Measurements from ENCODE around the gene RALB. TPM values are rescaled to one million over a fixed set of nuclear protein-coding genes. Genes with fewer than 3 reads are reported as not detected.
"Not testable (repeated sequence)": the region's sequence is repeated elsewhere in the genome, so short reads cannot be mapped to it uniquely, and the experiment has no call there.

Gene RALB
- total RNA-seq, 1 donor from 2014 or later, result 52.8 TPM

DNA sequence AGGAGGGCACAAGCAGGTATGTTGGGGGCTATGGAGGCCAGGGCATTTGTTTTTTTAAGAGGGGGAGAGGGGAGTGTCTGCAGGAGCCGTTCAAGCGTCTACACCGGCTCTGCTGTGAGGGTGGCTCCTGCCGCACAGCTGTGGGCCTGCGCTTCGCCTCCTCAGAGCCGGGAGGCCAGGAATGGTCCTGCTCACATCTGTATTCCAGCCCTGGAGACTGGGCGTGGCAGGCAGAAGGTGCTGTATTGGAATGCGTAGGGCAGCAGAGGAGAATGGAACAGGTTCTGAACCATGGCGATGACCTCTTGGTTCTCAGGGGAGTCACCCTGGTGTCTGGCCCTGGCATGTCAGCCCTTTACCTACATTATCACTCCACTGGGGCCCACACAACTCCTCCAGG, 66.5 kb downstream of the RALB start:
- intact Hi-C loops (cut with DNase I), result loop anchor here (10.0 kb wide), 1 partner anchor 356 kb away; no protein-coding TSS in a partner anchor

DNA sequence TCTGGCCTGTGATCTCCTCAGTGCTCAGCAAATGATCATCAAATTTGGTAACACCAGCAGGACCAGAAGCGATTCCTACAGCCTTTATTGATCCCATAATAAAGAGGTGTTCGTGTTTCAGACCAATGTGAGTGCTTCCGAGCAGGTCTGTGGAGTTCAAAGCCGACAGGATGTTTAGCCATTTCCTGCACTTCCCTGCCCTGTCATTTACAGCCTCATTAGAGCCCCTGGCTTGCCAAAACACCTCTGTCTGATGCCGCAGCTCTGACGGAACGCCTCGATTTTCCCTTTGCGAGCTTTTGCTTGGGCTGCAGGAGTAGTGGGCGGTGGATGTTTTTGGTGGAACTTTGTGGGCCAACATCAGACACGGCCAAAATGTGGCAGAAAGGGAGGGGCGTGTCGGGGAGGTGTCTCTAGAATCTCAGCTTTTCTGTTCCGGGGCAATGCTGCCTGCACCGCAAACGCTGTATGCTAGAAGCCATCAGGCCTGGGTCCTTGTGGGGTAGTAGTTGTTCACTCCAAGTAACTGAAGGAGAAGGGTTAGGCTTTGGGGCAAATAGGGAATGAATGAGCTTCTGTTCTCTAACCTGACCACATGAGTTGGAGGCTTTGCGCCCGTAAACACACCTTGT, 67.2 kb downstream of the RALB start:
- no peak for DNase-seq (ENCODE audit: low spot score)
- intact Hi-C loops (cut with DNase I), result loop anchor here (10.0 kb wide), 1 partner anchor 355 kb away; no protein-coding TSS in a partner anchor
- no peak for ATAC-seq

More for the DNA sequence above, 66.5 kb downstream of the RALB start:
- peak; percentile 21 for ATAC-seq
- no peak for DNase-seq (ENCODE audit: low spot score)

DNA sequence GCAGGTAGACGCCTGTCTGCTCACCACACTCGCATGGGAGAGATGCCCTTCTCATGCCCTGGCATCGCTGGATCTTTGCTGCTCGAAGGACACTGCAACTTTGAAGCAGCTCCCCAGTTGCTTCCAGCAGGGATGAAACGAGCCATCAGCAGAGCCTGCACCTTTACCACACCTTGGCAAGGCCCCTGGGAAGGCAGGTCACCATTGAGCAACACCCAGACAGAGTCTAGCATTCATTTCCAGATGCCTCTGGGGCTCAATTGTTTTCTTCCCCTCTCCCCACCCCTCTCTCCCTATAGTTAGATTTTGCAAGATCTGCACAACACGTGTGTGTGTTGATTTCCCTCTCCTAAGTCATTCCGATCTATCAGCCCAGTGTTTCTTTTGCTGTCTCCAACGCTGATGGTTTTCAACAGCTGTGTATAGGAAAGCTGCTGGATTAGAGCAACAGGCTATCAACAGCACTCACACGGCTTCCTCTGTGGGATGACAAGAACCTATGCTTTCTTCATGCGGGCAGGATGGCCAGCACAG, 67.7 kb downstream of the RALB start:
- intact Hi-C loops (cut with DNase I), result no loop called here
- DNase-seq (ENCODE audit: low spot score) (no peak), ATAC-seq (no peak)

DNA sequence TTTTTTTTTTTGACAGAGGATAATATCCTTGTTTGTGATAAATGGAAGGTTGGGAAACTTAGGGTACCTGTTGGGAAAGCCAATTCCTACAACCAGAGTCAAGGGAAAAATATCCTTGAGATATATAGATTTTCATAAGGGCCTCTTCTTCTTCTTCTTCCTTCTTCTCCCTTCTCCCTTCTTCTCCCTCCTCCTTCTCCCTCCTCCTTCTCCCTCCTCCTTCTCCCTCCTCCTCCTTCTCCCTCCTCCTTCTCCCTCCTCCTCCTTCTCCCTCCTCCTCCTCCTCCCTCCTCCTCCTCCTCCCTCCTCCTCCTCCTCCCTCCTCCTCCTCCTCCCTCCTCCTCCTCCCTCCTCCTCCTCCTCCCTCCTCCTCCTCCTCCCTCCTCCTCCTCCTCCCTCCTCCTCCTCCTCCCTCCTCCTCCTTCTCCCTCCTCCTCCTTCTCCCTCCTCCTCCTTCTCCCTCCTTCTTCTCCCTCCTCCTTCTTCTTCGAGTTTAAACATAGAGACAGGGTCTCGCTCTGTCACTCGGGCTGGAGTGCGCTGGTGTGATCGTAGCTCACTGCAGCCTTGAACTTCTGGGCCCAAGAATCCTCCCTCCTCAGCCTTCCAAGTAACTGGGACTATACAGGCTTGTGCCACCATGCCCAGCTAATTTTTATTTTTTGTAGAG, 68.4 kb downstream of the RALB start:
- ATAC-seq; DNase-seq (ENCODE audit: low spot score); intact Hi-C loops (cut with DNase I): not testable (repeated sequence)

DNA sequence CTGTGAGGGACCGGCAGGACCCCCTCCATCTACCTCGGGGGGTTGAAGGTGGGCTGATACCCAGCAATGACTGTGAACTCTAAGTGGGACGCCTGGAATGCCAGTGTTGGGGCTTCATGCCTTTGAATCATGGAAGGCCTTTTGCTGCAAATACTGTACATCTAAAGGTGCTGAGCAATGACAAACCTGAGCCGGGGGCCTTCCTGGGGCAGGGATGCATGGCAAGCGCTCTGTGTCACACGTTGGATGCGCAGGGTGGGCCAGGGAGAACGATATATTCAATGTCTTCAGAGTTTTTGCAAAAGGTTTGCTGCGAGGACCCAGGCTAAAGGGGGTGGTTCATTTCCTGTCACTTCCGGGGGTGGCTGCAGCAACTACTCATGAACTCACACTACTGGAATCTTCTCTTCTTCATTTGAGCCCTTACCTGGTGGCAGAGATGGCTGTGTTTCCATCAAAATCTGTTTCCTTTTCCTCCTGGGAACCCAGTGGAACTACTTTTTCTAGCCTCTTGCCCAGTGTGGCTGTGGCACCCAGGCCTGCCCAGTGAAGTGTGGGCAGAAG, 69.2 kb downstream of the RALB start:
- intact Hi-C loops (cut with DNase I), result no loop called here
- DNase-seq (ENCODE audit: low spot score) (no peak), ATAC-seq (no peak)

DNA sequence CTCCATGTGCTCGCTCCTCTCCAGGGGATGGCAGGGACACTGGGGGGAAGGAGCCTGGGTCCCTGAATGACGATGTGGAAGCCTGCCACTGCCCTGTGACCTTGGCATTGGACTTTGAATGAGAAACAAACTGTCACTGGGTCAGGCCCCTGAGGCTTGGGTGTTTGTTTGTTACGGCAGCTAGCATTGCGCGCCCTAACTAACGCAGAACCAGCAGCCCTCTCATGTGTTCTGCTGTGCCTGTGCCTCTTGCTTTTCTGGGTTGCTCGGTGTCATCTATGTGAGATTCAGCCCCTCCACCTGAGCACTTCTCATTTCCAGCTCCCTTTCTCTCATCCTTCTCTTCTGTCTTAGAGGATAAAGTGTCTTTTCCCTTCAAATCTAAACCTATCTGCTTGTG, 69.7 kb downstream of the RALB start:
- DNase-seq (ENCODE audit: low spot score) (no peak), ATAC-seq (no peak)
- intact Hi-C loops (cut with DNase I), result no loop called here

DNA sequence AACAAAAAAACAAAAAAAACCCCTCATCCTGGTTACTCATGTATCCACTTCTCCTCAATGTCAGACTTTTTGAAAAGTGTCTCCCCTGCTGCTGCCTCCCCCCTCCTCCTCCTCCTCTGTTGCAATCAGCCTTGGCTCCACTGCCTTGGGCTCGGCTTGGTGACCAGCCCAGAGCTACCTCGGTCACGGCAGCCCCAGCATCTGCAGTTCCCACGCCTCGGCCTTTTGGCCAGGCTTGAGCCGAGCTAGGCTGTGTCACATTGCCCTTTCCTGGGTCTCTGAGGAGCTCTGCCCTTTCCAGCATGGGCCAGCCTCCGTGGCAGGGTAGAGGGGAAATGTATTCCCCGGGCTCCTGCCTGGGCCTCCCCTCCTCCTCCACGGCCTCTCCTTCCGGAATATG, 70.6 kb downstream of the RALB start:
- ATAC-seq (peak; percentile 91), DNase-seq (ENCODE audit: low spot score) (peak; percentile 77)
- intact Hi-C loops (cut with DNase I), result no loop called here

DNA sequence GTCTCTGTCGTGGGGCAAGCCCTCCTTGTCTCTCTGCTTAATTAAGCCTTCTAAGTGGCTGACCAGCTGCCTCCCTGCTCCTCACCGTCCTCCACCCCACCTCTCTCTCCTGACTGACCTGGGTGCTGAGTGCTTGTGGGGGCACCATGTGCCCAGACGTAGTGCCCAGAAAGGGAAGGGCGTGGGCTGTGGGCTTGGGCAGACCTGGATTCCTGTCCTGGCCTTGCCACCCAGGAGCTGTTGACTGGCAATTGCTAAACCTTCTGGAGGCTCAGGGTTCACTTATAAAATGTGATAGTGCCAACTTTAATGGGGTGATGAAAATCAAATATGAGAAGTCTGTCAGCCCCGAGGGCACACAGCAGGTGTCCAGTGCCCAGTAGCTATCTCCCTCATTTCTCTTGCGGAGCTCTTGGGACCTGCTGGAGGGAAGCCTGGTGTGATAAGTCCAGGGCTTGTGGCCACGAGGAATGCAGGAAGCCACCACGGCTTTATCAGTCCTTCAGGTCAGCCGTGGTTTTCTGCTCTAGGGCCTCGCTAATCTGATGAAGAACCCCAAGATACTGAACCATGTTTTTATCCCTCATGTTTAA, 71.3 kb downstream of the RALB start:
- no peak for DNase-seq (ENCODE audit: low spot score)
- no peak for ATAC-seq
- intact Hi-C loops (cut with DNase I), result no loop called here

DNA sequence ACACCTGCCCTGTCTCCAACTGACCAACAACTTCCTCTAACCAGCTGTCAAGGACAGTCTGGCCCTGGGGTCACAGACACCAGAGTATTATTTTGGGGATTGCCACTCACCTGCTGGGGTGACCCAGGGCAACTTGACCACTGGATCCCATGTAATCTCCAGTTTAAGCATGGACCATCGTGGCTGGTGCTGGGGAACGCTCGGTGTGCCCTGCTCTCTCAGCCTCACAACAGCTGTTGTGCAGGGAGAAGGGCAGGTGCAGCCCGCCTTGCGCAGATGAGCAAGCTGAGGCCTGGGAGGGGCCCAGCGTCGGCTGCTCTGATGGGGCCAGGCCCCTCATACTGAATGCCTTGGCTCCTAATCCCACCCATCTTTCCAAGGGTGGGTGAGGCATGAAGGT, 72.3 kb downstream of the RALB start:
- ATAC-seq (no peak), DNase-seq (ENCODE audit: low spot score) (no peak)
- intact Hi-C loops (cut with DNase I), result no loop called here

DNA sequence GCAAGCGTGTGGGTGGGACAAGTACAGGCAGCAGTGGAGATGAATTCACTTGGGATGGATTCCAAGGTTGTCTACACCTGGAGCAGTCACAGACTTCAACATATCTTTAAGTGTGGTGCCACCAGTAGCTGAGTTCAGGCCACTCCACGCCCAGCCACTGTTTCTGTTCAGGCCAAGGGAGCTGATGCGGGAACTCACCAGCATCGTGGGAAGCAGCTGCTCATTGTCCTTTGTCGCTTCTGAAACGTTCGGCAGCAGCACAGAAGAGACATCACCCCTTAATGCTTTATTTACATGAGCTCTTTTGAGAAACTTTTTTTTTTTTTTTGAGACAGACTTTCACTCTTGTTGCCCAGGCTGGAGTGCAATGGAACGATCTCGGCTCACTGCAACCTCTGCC, 73.4 kb downstream of the RALB start:
- intact Hi-C loops (cut with DNase I), result no loop called here
- no peak for ATAC-seq
- no peak for DNase-seq (ENCODE audit: low spot score)

DNA sequence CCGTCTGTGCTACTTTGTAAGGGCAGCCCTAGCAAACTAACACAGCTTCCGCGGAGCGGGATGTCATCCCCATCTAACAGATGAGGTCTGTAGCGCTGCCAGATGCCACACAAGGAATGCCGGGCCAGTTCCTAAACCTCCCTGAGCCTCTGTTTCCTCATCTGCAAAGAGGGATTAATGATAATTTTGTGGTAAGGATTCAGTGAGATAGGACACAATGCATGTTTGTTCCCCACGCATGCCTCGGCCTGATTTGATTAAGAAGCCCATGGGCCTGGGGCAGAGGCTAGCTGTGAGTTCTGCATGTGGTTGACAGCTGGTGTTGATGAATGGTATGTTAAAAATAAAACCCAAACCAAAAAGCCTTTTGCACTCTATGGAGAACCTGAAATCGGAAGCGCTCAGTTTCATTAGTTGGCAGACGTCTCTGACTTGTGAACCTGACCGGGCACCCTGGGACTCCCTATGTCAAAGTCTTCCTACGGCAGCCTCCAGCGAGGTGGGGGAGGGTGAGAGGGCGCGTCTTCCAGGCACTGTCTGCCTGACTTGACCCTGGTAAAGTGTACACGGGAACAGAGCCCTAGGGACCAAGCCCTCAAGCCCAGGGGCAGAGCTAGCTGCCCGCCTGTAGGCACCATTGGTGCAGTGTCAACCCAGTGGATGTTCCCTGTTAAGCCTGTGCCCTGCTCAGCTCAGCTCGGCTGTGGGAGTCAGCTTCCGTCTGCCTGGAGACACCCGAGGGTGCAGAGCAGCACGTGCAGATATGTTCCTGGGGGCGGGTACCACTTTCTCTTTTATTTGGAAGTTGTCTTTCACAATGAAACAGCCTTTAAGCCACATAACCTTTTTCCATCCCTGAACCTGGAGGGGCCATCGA, 78.5 kb downstream of the RALB start:
- intact Hi-C loops (cut with DNase I), result no loop called here

DNA sequence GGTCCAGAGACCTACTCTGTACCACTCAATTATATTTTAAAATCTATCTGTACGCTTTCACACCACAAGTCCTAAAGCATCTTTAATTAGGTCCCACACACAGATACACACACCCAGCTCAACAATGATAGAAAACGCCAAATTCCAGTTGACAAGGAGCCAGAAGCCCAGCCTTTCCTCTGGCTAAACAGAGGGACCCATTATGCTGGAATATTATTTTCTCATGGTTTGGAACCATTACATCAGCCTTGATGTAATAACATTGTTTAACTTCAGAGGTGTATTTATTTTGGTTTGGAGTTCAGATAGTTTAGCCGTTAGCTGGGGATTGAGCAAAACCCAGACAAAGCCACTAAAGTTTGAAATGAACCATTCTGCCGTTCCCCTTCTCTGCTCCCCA, 79.3 kb downstream of the RALB start:
- DNase-seq (ENCODE audit: low spot score) (no peak), ATAC-seq (peak; percentile 85)
- intact Hi-C loops (cut with DNase I), result no loop called here

More for the DNA sequence above, 78.5 kb downstream of the RALB start:
- ATAC-seq, result peak; percentile 64
- DNase-seq (ENCODE audit: low spot score), result no peak

DNA sequence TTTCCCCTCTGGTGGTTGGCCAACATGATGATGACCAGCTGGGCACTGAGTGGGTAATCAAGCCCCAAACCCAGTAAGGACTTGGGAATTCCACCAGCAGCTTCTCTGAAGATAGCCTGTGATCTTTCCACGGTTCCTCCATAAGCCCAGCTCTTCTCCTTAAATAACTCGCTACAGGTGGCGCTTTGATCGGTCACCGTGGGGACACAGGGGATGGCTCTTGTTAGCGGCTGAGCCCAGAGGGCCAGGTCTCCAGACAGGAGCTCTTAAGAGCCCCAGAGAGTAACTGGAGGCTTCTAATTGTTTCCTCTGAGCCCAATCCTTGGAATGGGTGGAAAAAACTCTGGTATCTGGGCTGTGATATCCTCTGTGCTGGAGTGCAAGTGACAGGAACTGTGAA, 79.7 kb downstream of the RALB start:
- DNase-seq (ENCODE audit: low spot score) (no peak), ATAC-seq (no peak)
- intact Hi-C loops (cut with DNase I), result no loop called here

DNA sequence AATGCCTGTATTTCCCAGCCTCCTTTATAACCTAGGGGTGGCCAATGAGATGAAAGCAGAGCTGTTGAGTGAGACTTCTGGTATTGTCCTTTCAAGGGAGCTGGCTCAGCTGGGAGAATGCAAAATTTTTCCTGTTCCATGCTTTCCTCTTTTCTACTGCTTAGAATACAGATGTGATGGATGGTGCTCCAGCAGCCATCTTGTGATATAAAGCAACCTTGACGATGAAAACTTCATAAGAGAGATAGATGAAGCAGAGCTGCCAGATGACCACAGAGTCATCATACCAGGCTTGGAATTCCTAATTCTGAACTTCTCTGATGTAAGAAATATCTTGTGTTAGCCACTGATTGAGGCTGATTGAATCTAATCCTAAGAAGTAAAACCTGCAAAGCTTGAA, 81.4 kb downstream of the RALB start:
- DNase-seq (ENCODE audit: low spot score), result no peak
- no peak for ATAC-seq
- intact Hi-C loops (cut with DNase I), result no loop called here

DNA sequence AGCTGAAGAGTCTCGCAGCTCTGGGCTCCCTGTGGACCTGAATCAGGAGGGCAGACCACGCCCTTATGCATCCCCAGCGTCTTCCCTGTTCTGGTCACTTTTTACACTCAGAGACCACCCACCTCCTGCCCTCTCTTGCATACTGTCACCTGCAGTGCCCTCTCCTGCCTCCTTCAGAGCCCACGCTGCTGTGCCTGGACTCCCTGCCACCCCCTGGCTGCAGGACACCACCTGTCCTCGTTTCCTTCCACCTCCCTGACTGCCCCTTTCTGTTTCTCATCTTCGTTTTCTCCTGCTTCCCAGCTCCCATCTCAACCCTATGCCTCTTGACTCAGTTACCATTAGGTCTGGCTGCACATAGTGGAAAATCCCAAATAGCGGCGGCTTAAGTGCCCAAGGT, 84.1 kb downstream of the RALB start:
- ATAC-seq, result no peak
- intact Hi-C loops (cut with DNase I), result no loop called here

DNA sequence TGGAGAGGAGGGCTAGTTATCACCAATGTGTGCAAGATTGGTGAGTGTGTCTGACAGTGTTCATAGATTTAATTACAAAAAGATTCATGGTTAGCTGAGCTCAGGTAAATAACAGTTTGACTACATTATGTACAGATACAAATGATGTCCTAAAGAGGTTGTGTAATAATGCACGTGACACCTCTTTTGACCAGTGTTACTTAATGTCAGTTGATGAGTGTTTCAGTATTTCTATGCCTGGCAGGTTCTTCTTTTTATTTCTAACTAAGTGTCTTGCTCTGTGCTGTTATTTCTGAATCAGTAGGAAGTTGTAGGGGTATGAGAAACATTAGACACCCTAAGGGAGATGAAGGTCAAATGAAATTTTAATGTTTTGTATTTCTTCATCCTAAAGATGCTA, 85.4 kb downstream of the RALB start:
- intact Hi-C loops (cut with DNase I), result no loop called here
- DNase-seq (ENCODE audit: low spot score) (no peak), ATAC-seq (no peak)

More for the DNA sequence above, 84.1 kb downstream of the RALB start:
- DNase-seq (ENCODE audit: low spot score), result no peak

DNA sequence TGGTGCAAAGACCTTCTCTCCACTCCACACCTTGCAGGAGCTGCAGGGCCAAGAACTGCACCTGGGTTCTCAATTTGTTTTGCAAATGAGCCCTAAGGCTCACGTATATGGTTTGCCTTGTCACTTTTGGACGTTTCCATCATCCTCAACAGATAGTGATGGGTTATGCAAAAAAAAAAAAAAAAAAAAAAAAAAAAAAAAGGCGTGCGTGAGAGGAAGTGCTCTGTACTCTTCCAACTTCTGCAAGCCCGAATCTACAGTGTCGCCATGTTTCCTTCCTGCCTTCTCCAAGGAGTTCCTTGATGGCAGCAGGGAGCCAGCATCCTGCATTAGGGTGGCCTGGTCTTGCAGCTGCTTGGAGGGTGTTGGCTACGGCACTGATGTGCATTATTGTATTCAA, 89.3 kb downstream of the RALB start:
- ATAC-seq, result no peak
- no peak for DNase-seq (ENCODE audit: low spot score)
- intact Hi-C loops (cut with DNase I), result no loop called here

DNA sequence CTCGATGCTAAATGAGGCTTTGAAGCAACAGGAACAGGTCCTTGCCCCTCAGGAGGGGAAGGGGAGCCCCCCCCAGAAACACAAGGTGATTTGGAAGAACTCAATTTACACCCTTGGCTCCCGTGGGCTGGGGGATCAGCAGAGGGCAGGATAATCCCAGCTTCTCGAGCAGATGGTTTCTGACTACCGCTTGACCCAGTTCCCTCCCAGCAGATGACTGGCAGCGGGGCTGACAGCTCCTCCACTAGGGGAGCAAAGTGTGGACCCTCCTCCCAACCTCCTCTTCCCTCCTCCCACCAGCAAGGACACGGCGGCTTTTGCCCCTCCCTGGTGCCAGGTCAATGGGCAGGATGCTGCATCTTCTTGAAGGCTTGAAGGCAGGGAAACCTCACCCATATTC, 89.8 kb downstream of the RALB start:
- intact Hi-C loops (cut with DNase I), result no loop called here
- no peak for DNase-seq (ENCODE audit: low spot score)

DNA sequence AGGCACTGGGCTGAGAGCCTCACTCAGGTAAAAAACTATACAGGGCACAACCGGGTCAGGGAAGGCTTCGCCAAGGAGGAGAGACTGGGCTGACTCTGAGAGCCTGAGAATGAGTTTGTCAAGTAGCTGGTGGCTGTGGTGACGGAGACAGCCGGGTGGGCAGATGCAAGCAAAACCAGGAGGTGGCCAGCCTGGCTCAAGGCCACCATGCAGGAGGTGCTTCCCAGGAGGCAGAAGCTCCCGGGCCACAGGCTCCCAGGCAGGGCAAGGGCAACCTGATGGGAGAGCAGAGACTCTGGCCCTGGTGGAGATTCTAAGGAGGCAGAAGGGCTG, 90.4 kb downstream of the RALB start:
- intact Hi-C loops (cut with DNase I), result no loop called here
- no peak for DNase-seq (ENCODE audit: low spot score)
- no peak for ATAC-seq

More for the DNA sequence above, 89.8 kb downstream of the RALB start:
- no peak for ATAC-seq
